Hepatocyte (in vitro differentiated cells): ENCODE measurements around the gene GRSF1. TPM values are rescaled to one million over a fixed set of nuclear protein-coding genes. Genes with fewer than 3 reads are reported as not detected.

Experiments
- DNase-seq: peaks from one replicate; pipeline ENCODE4 v3.0.0-alpha.2; 2016; ENCODE audit warnings: low spot score
- H2AFZ ChIP-seq: fragments of 200-600 bp; sonication (generic); 2 replicates; pipeline ENCODE4 v1.6.0; 2016; ENCODE audit warnings: antibody characterized with exemption, mild to moderate bottlenecking
- H3K27ac ChIP-seq: fragments of 200-600 bp; sonication (generic); 2 replicates; pipeline ENCODE4 v1.5.1; 2016; ENCODE audit warnings: mild to moderate bottlenecking
- H3K27me3 ChIP-seq: fragments of 200-600 bp; sonication (generic); 2 replicates; pipeline ENCODE4 v1.6.1; 2016
- H3K36me3 ChIP-seq: fragments of 200-600 bp; sonication (generic); replicated peaks from 2 replicates; pipeline ENCODE4 v1.5.1; 2016; ENCODE audit warnings: low read depth; ENCODE audit not compliant: insufficient read depth
- H3K4me1 ChIP-seq: fragments of 200-600 bp; sonication (generic); 2 replicates; pipeline ENCODE4 v1.5.1; 2016; ENCODE audit warnings: mild to moderate bottlenecking, moderate library complexity; ENCODE audit not compliant: insufficient read depth
- H3K4me2 ChIP-seq: fragments of 200-600 bp; sonication (generic); 2 replicates; pipeline ENCODE4 v1.6.0; 2016
- H3K4me3 ChIP-seq: fragments of 200-600 bp; sonication (generic); 2 replicates; pipeline ENCODE4 v1.5.1; 2016; ENCODE audit warnings: mild to moderate bottlenecking
- H3K79me2 ChIP-seq: fragments of 200-600 bp; sonication (generic); 2 replicates; pipeline ENCODE4 v1.6.0; 2017; ENCODE audit warnings: mild to moderate bottlenecking
- H3K9me2 ChIP-seq: fragments of 200-600 bp; sonication (generic); replicated peaks from 2 replicates; pipeline ENCODE4 v1.6.0; 2017; ENCODE audit warnings: mild to moderate bottlenecking; ENCODE audit not compliant: insufficient read depth
- H3K9me3 ChIP-seq: fragments of 200-600 bp; sonication (generic); 2 replicates; pipeline ENCODE4 v1.5.1; 2016; ENCODE audit warnings: low read depth, mild to moderate bottlenecking
- H4K20me1 ChIP-seq: fragments of 200-600 bp; sonication (generic); 2 replicates; pipeline ENCODE4 v1.6.0; 2016; ENCODE audit warnings: mild to moderate bottlenecking; ENCODE audit not compliant: insufficient read depth, poor library complexity, severe bottlenecking
- EZH2 ChIP-seq: fragments of 200-600 bp; sonication (generic); IDR thresholded peaks from 2 replicates; pipeline ENCODE4 v1.6.1; 2016; ENCODE audit warnings: antibody characterized with exemption, mild to moderate bottlenecking, borderline replicate concordance
- EZH2phosphoT487 ChIP-seq: fragments of 200-600 bp; sonication (generic); IDR thresholded peaks from one replicate; pipeline ENCODE4 v1.6.1; 2018; ENCODE audit warnings: antibody characterized with exemption, mild to moderate bottlenecking, low read depth, moderate library complexity; ENCODE audit not compliant: unreplicated experiment, severe bottlenecking
- WGBS: methylation state at CpG from one replicate; pipeline ENCODE4 v1.1.6; 2016; ENCODE audit warnings: low lambda C conversion rate; ENCODE audit errors: missing lambda C conversion rate; 5-methylcytosine and 5-hydroxymethylcytosine counted together
- polyA plus RNA-seq: library from polyadenylated mRNA; unstranded; fragments of >200 nt; fragmentation: Nextera tagmentation; extraction: Ambion mirVana; gene quantifications from 2 replicates; pipeline ENCODE4 v1.2.1, GENCODE V29; 2016
- total RNA-seq: library from RNA; depleted of rRNA; stranded (reverse); fragments of >200 nt; gene quantifications from 2 replicates; pipeline ENCODE4 v1.2.3, GENCODE V29; 2014
- TF ChIP-seq, protein P1 (sequence below): fragments of 200-600 bp; sonication (generic); IDR thresholded peaks from 2 replicates; pipeline ENCODE4 v1.5.1; 2016; ENCODE audit warnings: antibody characterized with exemption, mild to moderate bottlenecking; ENCODE audit not compliant: poor library complexity

GRSF1 gene
- total and polyA plus RNA-seq, 2 experiments from 2014 or later = 80.0 to 85.1 TPM

GRCh38 chr4:70877556-70877955 is 37.9 kb upstream of the GRSF1 start:
- Histone ChIP-seq H3K4me1 (no peaks in the 10 kb centered on the region), H2AFZ (no peak overlapping the region), H3K9me3 (no peaks in the 10 kb centered on the region), H3K4me3 (no peak overlapping the region), H3K4me2 (no peak overlapping the region), H3K27ac (no peak overlapping the region), H3K27me3 (no peaks in the 10 kb centered on the region), H3K9me2 (no peaks in the 10 kb centered on the region), H4K20me1 (no peaks in the 10 kb centered on the region), H3K36me3 (no peaks in the 10 kb centered on the region), H3K79me2 (no peaks in the 10 kb centered on the region)
- WGBS = 86% methylated on average over 3 of the region's 3 CpGs
- no peak for DNase-seq
- TF ChIP-seq, protein P1, sequence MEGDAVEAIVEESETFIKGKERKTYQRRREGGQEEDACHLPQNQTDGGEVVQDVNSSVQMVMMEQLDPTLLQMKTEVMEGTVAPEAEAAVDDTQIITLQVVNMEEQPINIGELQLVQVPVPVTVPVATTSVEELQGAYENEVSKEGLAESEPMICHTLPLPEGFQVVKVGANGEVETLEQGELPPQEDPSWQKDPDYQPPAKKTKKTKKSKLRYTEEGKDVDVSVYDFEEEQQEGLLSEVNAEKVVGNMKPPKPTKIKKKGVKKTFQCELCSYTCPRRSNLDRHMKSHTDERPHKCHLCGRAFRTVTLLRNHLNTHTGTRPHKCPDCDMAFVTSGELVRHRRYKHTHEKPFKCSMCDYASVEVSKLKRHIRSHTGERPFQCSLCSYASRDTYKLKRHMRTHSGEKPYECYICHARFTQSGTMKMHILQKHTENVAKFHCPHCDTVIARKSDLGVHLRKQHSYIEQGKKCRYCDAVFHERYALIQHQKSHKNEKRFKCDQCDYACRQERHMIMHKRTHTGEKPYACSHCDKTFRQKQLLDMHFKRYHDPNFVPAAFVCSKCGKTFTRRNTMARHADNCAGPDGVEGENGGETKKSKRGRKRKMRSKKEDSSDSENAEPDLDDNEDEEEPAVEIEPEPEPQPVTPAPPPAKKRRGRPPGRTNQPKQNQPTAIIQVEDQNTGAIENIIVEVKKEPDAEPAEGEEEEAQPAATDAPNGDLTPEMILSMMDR = no peak
- no peak for TF ChIP-seq EZH2
- no peak for TF ChIP-seq EZH2phosphoT487

DNA sequence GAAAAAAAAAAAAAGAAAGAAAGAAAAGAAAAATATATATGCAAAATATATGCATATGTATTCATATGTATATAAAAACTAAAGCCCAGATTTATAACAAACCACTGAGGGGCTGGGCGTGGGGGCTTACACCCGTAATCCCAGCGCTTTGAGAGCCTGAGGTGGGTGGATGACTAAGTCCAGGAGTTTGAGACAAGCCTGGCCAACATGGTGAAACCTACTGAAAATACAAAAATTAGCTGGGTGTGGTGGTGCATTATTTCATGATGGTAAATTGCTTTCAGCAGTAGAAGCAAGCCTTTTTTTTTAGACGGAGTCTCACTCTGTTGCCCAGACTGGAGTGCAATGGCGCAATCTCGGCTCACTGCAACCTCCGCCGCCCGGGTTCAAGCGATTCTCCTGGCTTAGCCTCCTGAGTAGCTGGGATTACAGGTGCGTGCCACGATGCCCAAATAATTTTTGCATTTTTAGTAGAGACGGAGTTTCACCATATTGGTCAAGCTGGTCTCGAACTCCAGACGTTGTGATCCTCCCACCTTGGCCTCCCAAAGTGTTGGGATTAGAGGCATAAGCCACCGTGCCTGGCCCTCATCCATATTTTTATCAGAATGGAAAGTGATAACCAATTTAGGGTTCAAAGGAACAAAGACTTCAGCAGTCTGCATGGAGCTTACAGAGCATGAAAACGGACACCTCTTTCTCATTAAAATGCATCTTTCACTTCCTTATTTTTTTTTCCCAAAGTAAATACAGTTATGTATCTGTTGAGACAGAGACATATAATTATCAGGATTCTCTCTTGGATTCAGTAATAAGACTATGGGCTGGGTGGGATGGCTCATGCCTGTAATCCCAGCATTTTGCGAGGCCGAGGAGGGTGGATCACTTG is 34.8 kb upstream of the GRSF1 start:
- no peaks in the 10 kb centered on the region for H3K9me2 ChIP-seq
- no peak overlapping the region for H2AFZ ChIP-seq
- no peaks in the 10 kb centered on the region for H3K27me3 ChIP-seq
- DNase-seq = no peak
- H3K4me1 ChIP-seq = no peaks in the 10 kb centered on the region
- 93% methylated on average over 19 of the region's 19 CpGs for WGBS
- no peak overlapping the region for H3K4me2 ChIP-seq
- H3K79me2 ChIP-seq = no peaks in the 10 kb centered on the region
- H3K27ac ChIP-seq = no peak overlapping the region
- no peaks in the 10 kb centered on the region for H3K9me3 ChIP-seq
- no peaks in the 10 kb centered on the region for H3K36me3 ChIP-seq
- no peaks in the 10 kb centered on the region for H4K20me1 ChIP-seq
- H3K4me3 ChIP-seq = no peak overlapping the region
- TF ChIP-seq, protein P1 = no peak
- TF ChIP-seq EZH2phosphoT487 (no peak), EZH2 (no peak)

DNA sequence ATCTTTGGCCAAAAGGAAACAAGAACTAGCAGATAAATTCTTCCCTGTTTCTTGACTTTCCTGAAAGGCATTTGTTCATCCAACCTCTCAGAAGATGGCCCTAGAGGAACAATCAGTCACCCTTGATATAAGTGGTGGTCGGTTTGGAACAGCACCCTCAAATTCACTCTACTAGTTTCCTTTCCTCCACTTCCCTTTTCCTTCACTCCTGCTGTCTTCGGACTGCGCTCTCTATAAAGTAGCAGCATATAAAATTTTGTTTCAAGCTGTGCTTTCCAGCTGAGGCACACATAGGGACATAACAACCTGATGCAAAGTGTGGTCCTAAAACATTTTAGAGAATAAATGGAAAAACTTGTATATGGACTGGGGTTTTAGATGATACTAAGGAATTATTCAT is 33.5 kb upstream of the GRSF1 start:
- no peak for DNase-seq
- TF ChIP-seq EZH2phosphoT487 (no peak), EZH2 (no peak)
- TF ChIP-seq, protein P1 = no peak
- no peaks in the 10 kb centered on the region for H3K9me3 ChIP-seq
- WGBS = 90% methylated on average over 3 of the region's 3 CpGs
- H3K27me3 ChIP-seq = no peaks in the 10 kb centered on the region
- no peak overlapping the region for H3K4me3 ChIP-seq
- H3K36me3 ChIP-seq = no peaks in the 10 kb centered on the region
- no peak overlapping the region for H3K27ac ChIP-seq
- no peaks in the 10 kb centered on the region for H3K4me1 ChIP-seq
- no peaks in the 10 kb centered on the region for H4K20me1 ChIP-seq
- H3K9me2 ChIP-seq = no peaks in the 10 kb centered on the region
- no peak overlapping the region for H2AFZ ChIP-seq
- no peak overlapping the region for H3K4me2 ChIP-seq
- H3K79me2 ChIP-seq = no peaks in the 10 kb centered on the region
